ENCODE measurements around the gene ENTPD5.

DNA sequence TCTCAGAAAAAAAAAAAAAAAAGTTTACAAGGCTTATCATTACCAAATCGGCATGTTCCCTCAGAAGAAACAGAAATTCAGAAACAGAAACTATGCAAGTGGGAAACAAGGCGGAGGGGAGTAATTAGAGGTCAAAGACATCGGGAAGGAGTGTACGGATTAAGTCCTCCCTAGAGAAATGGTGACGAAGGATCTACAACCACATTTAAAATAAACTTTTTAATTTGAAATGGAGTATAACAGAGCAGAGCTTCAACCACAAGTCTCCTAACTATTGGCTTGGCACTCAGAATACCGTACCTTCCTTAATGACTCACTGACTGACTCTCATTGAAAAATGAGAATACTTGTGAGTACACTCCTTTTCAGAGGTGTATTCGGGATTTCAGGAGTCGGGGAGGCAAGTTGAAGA is 908 bp downstream of the ENTPD5 start:
- TF ChIP-seq EP300 (IDR thresholded peaks at IDR 0.05) (no peak), CTCF (IDR thresholded peaks at IDR 0.05) (no peak), POLR2A (IDR thresholded peaks at IDR 0.05) (no peak)
